PC-9 (cell line): ENCODE measurements around the gene SLC9A9.

Source experiments
- EZH2 ChIP-seq: fragments of 200-600 bp; sonication (generic); IDR thresholded peaks from 2 replicates; pipeline ENCODE4 v1.8.0; 2017; ENCODE audit warnings: antibody characterized with exemption, low read depth
- TF ChIP-seq, protein P1 (sequence below): fragments of 200-600 bp; sonication (generic); conservative IDR thresholded peaks from 2 replicates; pipeline ENCODE4 v1.6.1; 2017; ENCODE audit warnings: mixed run types, antibody characterized with exemption, mild to moderate bottlenecking, moderate library complexity

DNA sequence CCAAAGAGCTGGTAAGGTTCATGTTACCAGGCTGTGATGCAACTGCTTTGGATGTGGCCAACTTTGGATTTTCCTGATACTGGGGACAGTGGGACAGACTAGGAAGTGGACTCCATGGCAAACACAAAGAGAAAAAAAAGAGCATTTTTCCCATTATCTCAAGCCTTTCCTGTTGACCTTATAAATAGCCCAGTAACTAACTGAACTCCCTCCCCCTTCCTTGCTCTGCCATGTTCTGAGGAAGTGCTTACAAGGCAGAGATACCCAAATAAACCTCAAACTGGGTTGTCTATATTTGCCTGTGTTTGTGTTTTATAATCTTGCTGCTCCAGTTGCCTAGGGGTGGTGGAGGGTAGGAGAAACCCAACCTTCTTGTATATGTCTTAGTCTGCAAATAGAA is 27.3 kb upstream of the SLC9A9 start:
- TF ChIP-seq, protein P1, sequence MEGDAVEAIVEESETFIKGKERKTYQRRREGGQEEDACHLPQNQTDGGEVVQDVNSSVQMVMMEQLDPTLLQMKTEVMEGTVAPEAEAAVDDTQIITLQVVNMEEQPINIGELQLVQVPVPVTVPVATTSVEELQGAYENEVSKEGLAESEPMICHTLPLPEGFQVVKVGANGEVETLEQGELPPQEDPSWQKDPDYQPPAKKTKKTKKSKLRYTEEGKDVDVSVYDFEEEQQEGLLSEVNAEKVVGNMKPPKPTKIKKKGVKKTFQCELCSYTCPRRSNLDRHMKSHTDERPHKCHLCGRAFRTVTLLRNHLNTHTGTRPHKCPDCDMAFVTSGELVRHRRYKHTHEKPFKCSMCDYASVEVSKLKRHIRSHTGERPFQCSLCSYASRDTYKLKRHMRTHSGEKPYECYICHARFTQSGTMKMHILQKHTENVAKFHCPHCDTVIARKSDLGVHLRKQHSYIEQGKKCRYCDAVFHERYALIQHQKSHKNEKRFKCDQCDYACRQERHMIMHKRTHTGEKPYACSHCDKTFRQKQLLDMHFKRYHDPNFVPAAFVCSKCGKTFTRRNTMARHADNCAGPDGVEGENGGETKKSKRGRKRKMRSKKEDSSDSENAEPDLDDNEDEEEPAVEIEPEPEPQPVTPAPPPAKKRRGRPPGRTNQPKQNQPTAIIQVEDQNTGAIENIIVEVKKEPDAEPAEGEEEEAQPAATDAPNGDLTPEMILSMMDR: no peak
- no peak for TF ChIP-seq EZH2
